PC-9 (cell line): ENCODE measurements around the gene PALLD. TPM values are rescaled to one million over a fixed set of nuclear protein-coding genes. Genes with fewer than 3 reads are reported as not detected.

Source experiments
- BruUV-seq: library from RNA; stranded (reverse); fragments of 400-500 nt; replicated peaks from 2 replicates; lab custom pipeline; 2021; lab: Mats Ljungman, UMichigan
- CTCF ChIA-PET: fragments of 300-600 bp; sonication (Branson Sonifier 250); formaldehyde crosslinking; loops from one replicate; lab custom pipeline; 2022; ENCODE audit warnings: antibody characterized with exemption; lab: Charles Lee
- POLR2A ChIA-PET: fragments of 300-600 bp; sonication (Branson Sonifier 250); formaldehyde crosslinking; loops from one replicate; lab custom pipeline; 2022; ENCODE audit warnings: antibody characterized with exemption; ENCODE audit not compliant: unreplicated experiment; lab: Charles Lee
- DNase-seq, 2 experiments: peaks; one replicate each; pipeline versions ENCODE4 v3.0.0 to v3.0.0-alpha.2; 2015 to 2022; ENCODE audit warnings: mixed read lengths in 1 of 2
- H2AFZ ChIP-seq: fragments of 200-600 bp; sonication (generic); 2 replicates; pipeline ENCODE4 v1.8.1; 2017; ENCODE audit warnings: antibody characterized with exemption
- H3F3A ChIP-seq: fragments of 200-600 bp; sonication (generic); 2 replicates; pipeline ENCODE4 v1.8.1; 2017; ENCODE audit warnings: antibody characterized with exemption, mild to moderate bottlenecking, low read depth; ENCODE audit not compliant: insufficient read depth
- H3K27ac ChIP-seq: fragments of 200-600 bp; sonication (generic); 2 replicates; pipeline ENCODE4 v1.6.1; 2016; ENCODE audit warnings: mixed run types
- H3K27me3 ChIP-seq: fragments of 200-600 bp; sonication (generic); 2 replicates; pipeline ENCODE4 v1.6.1; 2016; ENCODE audit warnings: low read depth, mixed run types; ENCODE audit not compliant: insufficient read depth
- H3K36me3 ChIP-seq: fragments of 200-600 bp; sonication (generic); 2 replicates; pipeline ENCODE4 v1.6.1; 2016; ENCODE audit warnings: low read depth, mixed run types
- H3K4me1 ChIP-seq: fragments of 200-600 bp; sonication (generic); replicated peaks from 2 replicates; pipeline ENCODE4 v1.6.1; 2016; ENCODE audit warnings: mixed run types; ENCODE audit not compliant: insufficient read depth
- H3K4me2 ChIP-seq: fragments of 200-600 bp; sonication (generic); 2 replicates; pipeline ENCODE4 v1.6.1; 2017; ENCODE audit warnings: mixed run types
- H3K4me3 ChIP-seq: fragments of 200-600 bp; sonication (generic); 2 replicates; pipeline ENCODE4 v1.6.1; 2016; ENCODE audit warnings: mixed run types
- H3K79me2 ChIP-seq: fragments of 200-600 bp; sonication (generic); 2 replicates; pipeline ENCODE4 v1.6.1; 2017; ENCODE audit warnings: low read depth, mixed run types
- H3K9me2 ChIP-seq: fragments of 200-600 bp; sonication (generic); 2 replicates; pipeline ENCODE4 v1.8.1; 2017; ENCODE audit warnings: mild to moderate bottlenecking; ENCODE audit not compliant: insufficient read depth
- H3K9me3 ChIP-seq: fragments of 200-600 bp; sonication (generic); 2 replicates; pipeline ENCODE4 v1.8.1; 2016; ENCODE audit warnings: low read depth; ENCODE audit not compliant: insufficient read depth
- H4K20me1 ChIP-seq: fragments of 200-600 bp; sonication (generic); 2 replicates; pipeline ENCODE4 v1.8.1; 2017; ENCODE audit not compliant: insufficient read depth
- CTCF ChIP-seq: fragments of 200-600 bp; sonication (generic); conservative IDR thresholded peaks from 2 replicates; pipeline ENCODE4 v1.6.1; 2017; ENCODE audit warnings: mixed run types, antibody characterized with exemption, mild to moderate bottlenecking, moderate library complexity
- EZH2 ChIP-seq: fragments of 200-600 bp; sonication (generic); IDR thresholded peaks from 2 replicates; pipeline ENCODE4 v1.8.0; 2017; ENCODE audit warnings: antibody characterized with exemption, low read depth
- intact Hi-C: fragments of 100-400 bp; cut with micrococcal nuclease; formaldehyde crosslinking; loops from one replicate; pipeline ENCODE4 v1.10.0; 2022; ENCODE audit not compliant: unreplicated experiment
- total RNA-seq: library from RNA; stranded (reverse); gene quantifications from 2 replicates; pipeline ENCODE4 v1.2.3, GENCODE V29; 2021

PALLD gene
- total RNA-seq, 1 experiment from 2014 or later, result 156 TPM

GRCh38 chr4:168867128-168867527 lies 370.3 kb downstream of the PALLD start:
- no peaks in the 10 kb centered on the region for H3K4me1 ChIP-seq
- no peak overlapping the region for H3K27ac ChIP-seq
- no peaks in the 10 kb centered on the region for H3K9me2 ChIP-seq
- intact Hi-C loops, result no loop called here
- ChIA-PET POLR2A (interaction anchor here (0.6 to 0.7 kb wide), 2 partner anchors 213 to 280 kb away, joined by 4 to 5 read pairs; no protein-coding TSS in a partner anchor), CTCF (no interaction called here)
- H3K4me2 ChIP-seq, result no peak overlapping the region
- DNase-seq, result no peak
- no peaks in the 10 kb centered on the region for H3K36me3 ChIP-seq
- TF ChIP-seq CTCF, result no peak
- TF ChIP-seq EZH2, result no peak
- no TSS peak for BruUV-seq
- H3K9me3 ChIP-seq, result no peaks in the 10 kb centered on the region
- H3K4me3 ChIP-seq, result no peak overlapping the region
- no peak overlapping the region for H2AFZ ChIP-seq
- H4K20me1 ChIP-seq, result no peaks in the 10 kb centered on the region
- no peaks in the 10 kb centered on the region for H3F3A ChIP-seq
- H3K79me2 ChIP-seq, result no peaks in the 10 kb centered on the region
- no peaks in the 10 kb centered on the region for H3K27me3 ChIP-seq

GRCh38 chr4:168868044-168868781 lies 371.4 kb downstream of the PALLD start:
- no peak overlapping the region for H3K4me2 ChIP-seq
- CTCF ChIA-PET, result no interaction called here

GRCh38 chr4:168868802-168869201 lies 371.9 kb downstream of the PALLD start:
- Histone ChIP-seq H2AFZ (no peak overlapping the region), H4K20me1 (no peaks in the 10 kb centered on the region), H3K9me3 (no peaks in the 10 kb centered on the region), H3K79me2 (no peaks in the 10 kb centered on the region), H3K9me2 (no peaks in the 10 kb centered on the region), H3F3A (no peaks in the 10 kb centered on the region), H3K4me2 (no peak overlapping the region), H3K27me3 (no peaks in the 10 kb centered on the region), H3K27ac (no peak overlapping the region), H3K4me3 (no peak overlapping the region), H3K36me3 (no peaks in the 10 kb centered on the region), H3K4me1 (no peaks in the 10 kb centered on the region)
- POLR2A ChIA-PET, result no interaction called here
- no peak for DNase-seq
- TF ChIP-seq CTCF, result no peak
- TF ChIP-seq EZH2, result no peak
- intact Hi-C loops, result no loop called here
- BruUV-seq, result no TSS peak
- CTCF ChIA-PET, result no interaction called here

More at GRCh38 chr4:168868044-168868781, 371.4 kb downstream of the PALLD start:
- Histone ChIP-seq H3K27ac (no peak overlapping the region), H3K4me1 (no peaks in the 10 kb centered on the region), H2AFZ (no peak overlapping the region), H3K4me3 (no peak overlapping the region), H3K27me3 (no peaks in the 10 kb centered on the region), H3K36me3 (no peaks in the 10 kb centered on the region), H4K20me1 (no peaks in the 10 kb centered on the region), H3K9me2 (no peaks in the 10 kb centered on the region), H3K9me3 (no peaks in the 10 kb centered on the region), H3F3A (no peaks in the 10 kb centered on the region), H3K79me2 (no peaks in the 10 kb centered on the region)
- POLR2A ChIA-PET, result no interaction called here
- no TSS peak for BruUV-seq
- DNase-seq, result no peak
- intact Hi-C loops, result no loop called here
- TF ChIP-seq CTCF (no peak), EZH2 (no peak)
